Stimulated activated CD4-positive, alpha-beta T cell treated with anti-CD3 and anti-CD28 coated beads, Interleukin-4, amount 100 ng/mL, for 24 hours (primary cell): ENCODE measurements around the gene RNF224.

ENCODE experiments used
- DNase-seq: peaks from one replicate; pipeline ENCODE4 v3.0.0-alpha.2; 2020

The RNF224 gene

GRCh38 chr9:137192859-137193258, 34.4 kb upstream of the RNF224 start:
- DNase-seq, result no peak

GRCh38 chr9:137193771-137194170, 33.5 kb upstream of the RNF224 start:
- no peak for DNase-seq

- no peak for DNase-seq
Measured at GRCh38 chr9:137194388-137194787, 32.9 kb upstream of the RNF224 start.

- DNase-seq, result no peak
Measured at GRCh38 chr9:137194909-137195308, 32.4 kb upstream of the RNF224 start.

GRCh38 chr9:137195525-137196220, 31.6 kb upstream of the RNF224 start:
- DNase-seq, result no peak

- no peak for DNase-seq
Measured at GRCh38 chr9:137198051-137198901, 29.0 kb upstream of the RNF224 start.

- no peak for DNase-seq
Measured at GRCh38 chr9:137198902-137199283, 28.4 kb upstream of the RNF224 start.

GRCh38 chr9:137199411-137200121, 27.7 kb upstream of the RNF224 start:
- DNase-seq, result no peak

GRCh38 chr9:137200311-137201204, 26.7 kb upstream of the RNF224 start, which contains the start of gene TPRN:
TPRN (minus strand) TSS chr9:137200741; CDS start chr9:137200711, 30 bp downstream.
- DNase-seq, result peak; percentile 99

- DNase-seq, result no peak
Measured at GRCh38 chr9:137201205-137201868, 26.0 kb upstream of the RNF224 start.

- DNase-seq, result no peak
Measured at GRCh38 chr9:137202966-137203365, 24.3 kb upstream of the RNF224 start.

- no peak for DNase-seq
Measured at GRCh38 chr9:137204731-137205125, 22.6 kb upstream of the RNF224 start.

GRCh38 chr9:137205126-137206069, 21.9 kb upstream of the RNF224 start, which contains the start of the genes NDOR1 and TMEM203:
NDOR1 (plus strand) TSS chr9:137205700; CDS start chr9:137205778, 78 bp downstream.
TMEM203 (minus strand) TSS chr9:137205648; CDS start chr9:137205414, 234 bp downstream.
- DNase-seq, result peak; percentile 95

- no peak for DNase-seq
Measured at GRCh38 chr9:137206602-137207001, 20.7 kb upstream of the RNF224 start.

GRCh38 chr9:137211532-137211931, 15.8 kb upstream of the RNF224 start:
- no peak for DNase-seq

GRCh38 chr9:137212520-137212919, 14.8 kb upstream of the RNF224 start:
- DNase-seq, result no peak

- DNase-seq, result no peak
Measured at GRCh38 chr9:137213160-137214060, 13.9 kb upstream of the RNF224 start.

- no peak for DNase-seq
Measured at GRCh38 chr9:137214620-137215019, 12.7 kb upstream of the RNF224 start.
